22Rv1 (cell line): ENCODE measurements around the gene CYP27B1.

Experiments
- CTCF ChIP-seq: fragments of 450-650 bp; IDR thresholded peaks from 2 replicates; pipeline ENCODE4 v1.5.1; 2017; ENCODE audit warnings: mild to moderate bottlenecking
- ZFX ChIP-seq: fragments of 450-650 bp; IDR thresholded peaks from 2 replicates; pipeline ENCODE4 v1.6.1; 2017; ENCODE audit warnings: antibody characterized with exemption, borderline replicate concordance

GRCh38 chr12:57771873-57772428 is 5.1 kb upstream of the CYP27B1 start, which contains the start of gene METTL1:
- TF ChIP-seq CTCF (no peak; the same call in 1 of the 2 replicates), ZFX (no peak)
